Measurements from ENCODE around the gene PTGER2. TPM values are rescaled to one million over a fixed set of nuclear protein-coding genes. Genes with fewer than 3 reads are reported as not detected.

The PTGER2 gene
- total RNA-seq, 1 experiment from 2014 or later, result 0.41 TPM

DNA sequence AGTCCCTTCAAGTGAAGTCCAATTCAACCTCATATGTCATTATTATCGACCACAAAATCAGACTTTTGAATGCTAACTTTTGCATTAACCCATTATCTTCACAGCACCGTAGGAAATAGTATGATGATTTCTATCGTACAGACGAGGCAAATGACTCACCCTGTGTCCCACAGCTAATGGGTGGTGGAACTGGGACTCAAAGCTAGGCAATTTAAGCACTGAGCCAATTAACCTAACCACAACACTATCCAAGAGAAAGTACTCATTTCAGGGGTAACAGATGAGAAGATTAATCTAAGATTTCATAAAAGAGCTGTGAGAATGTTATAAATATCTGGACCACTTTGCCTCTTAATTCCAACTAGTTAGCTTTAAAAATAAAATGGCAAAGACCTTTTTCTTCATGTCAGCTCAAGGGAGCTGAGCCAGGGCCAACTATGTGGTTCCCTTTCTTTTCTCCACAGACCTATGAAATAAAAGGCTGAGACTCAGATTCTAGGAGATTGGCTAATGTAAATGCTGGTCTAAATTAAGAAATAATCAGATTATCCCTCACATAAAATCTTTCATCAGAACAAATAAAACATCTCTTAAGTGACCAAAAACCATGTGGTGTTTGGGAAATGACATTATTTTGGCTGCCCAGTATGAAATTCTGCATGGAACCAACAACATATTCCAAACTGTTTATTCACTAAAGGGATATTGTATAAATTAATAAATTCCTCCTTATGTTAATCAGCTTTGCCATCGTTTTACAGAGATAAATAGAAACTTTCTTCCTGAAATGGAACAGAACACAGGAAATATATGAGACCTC lies 4.9 kb downstream of the PTGER2 start:
- no peak overlapping the region for H3K27ac ChIP-seq (ENCODE audit: low read length)
- in situ Hi-C loops (cut with HindIII; ENCODE audit: low pct_unique_long_range_greater_than_20kb, low sequenced_read_pairs), result no loop called here
- BruUV-seq (replicated peaks), result no TSS peak

DNA sequence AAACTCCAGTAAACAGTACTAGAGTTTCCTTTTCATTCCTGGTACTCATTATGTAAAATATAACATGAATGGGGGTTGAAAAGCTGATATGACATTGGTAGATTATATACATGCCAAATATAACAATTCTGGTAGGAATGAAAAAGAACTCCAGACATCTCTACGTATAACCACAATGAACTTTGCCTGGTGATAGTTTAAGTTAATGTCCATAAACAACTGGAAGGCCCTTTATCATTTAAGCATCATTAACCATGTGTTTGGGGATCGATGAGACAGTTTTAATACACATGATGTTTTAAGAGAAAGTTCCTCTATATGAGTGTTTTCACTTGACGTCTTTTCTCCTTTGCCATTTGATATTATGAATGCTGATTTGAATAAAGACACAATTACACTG lies 5.8 kb downstream of the PTGER2 start:
- Histone ChIP-seq H3K27me3 (ENCODE audit: control insufficient read depth, insufficient read depth, low read length) (peaks cover 5% of the 10 kb centered on the region), H3K36me3 (ENCODE audit: control insufficient read depth, insufficient read depth, low read length) (no peaks in the 10 kb centered on the region), H3K4me3 (ENCODE audit: low read depth in 2 of 2, low read length in 2 of 2) (no peak overlapping the region), H3K27ac (ENCODE audit: low read length) (no peak overlapping the region), H3K9me3 (ENCODE audit: control insufficient read depth, insufficient read depth, low read depth, low read length) (no peaks in the 10 kb centered on the region), H3K4me1 (ENCODE audit: control insufficient read depth, insufficient read depth, low read length) (no peaks in the 10 kb centered on the region)
- ATAC-seq, result no peak
- TF ChIP-seq SIN3A (IDR thresholded peaks at IDR 0.05; ENCODE audit: borderline replicate concordance, insufficient read depth, low read depth, low read length) (no peak), POLR2AphosphoS5 (IDR thresholded peaks at IDR 0.05; ENCODE audit: low read depth, low read length) (no peak), TCF7L2 (IDR thresholded peaks at IDR 0.05; ENCODE audit: low read depth, low read length) (no peak)
- TF ChIP-seq, protein P1, sequence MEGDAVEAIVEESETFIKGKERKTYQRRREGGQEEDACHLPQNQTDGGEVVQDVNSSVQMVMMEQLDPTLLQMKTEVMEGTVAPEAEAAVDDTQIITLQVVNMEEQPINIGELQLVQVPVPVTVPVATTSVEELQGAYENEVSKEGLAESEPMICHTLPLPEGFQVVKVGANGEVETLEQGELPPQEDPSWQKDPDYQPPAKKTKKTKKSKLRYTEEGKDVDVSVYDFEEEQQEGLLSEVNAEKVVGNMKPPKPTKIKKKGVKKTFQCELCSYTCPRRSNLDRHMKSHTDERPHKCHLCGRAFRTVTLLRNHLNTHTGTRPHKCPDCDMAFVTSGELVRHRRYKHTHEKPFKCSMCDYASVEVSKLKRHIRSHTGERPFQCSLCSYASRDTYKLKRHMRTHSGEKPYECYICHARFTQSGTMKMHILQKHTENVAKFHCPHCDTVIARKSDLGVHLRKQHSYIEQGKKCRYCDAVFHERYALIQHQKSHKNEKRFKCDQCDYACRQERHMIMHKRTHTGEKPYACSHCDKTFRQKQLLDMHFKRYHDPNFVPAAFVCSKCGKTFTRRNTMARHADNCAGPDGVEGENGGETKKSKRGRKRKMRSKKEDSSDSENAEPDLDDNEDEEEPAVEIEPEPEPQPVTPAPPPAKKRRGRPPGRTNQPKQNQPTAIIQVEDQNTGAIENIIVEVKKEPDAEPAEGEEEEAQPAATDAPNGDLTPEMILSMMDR (IDR thresholded peaks at IDR 0.05), result no peak
- TF ChIP-seq, protein P2, sequence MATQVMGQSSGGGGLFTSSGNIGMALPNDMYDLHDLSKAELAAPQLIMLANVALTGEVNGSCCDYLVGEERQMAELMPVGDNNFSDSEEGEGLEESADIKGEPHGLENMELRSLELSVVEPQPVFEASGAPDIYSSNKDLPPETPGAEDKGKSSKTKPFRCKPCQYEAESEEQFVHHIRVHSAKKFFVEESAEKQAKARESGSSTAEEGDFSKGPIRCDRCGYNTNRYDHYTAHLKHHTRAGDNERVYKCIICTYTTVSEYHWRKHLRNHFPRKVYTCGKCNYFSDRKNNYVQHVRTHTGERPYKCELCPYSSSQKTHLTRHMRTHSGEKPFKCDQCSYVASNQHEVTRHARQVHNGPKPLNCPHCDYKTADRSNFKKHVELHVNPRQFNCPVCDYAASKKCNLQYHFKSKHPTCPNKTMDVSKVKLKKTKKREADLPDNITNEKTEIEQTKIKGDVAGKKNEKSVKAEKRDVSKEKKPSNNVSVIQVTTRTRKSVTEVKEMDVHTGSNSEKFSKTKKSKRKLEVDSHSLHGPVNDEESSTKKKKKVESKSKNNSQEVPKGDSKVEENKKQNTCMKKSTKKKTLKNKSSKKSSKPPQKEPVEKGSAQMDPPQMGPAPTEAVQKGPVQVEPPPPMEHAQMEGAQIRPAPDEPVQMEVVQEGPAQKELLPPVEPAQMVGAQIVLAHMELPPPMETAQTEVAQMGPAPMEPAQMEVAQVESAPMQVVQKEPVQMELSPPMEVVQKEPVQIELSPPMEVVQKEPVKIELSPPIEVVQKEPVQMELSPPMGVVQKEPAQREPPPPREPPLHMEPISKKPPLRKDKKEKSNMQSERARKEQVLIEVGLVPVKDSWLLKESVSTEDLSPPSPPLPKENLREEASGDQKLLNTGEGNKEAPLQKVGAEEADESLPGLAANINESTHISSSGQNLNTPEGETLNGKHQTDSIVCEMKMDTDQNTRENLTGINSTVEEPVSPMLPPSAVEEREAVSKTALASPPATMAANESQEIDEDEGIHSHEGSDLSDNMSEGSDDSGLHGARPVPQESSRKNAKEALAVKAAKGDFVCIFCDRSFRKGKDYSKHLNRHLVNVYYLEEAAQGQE (IDR thresholded peaks at IDR 0.05; ENCODE audit: insufficient read depth in 1 of 2, low read depth in 2 of 2, low read length in 1 of 2), result no peak
- ChIA-PET CTCF (no interaction called here), POLR2A (no interaction called here)
- no peak for DNase-seq (ENCODE audit: low read depth, low spot score)
- in situ Hi-C loops (cut with HindIII; ENCODE audit: low pct_unique_long_range_greater_than_20kb, low sequenced_read_pairs) (no loop called here), intact Hi-C loops (cut with micrococcal nuclease; ENCODE audit: unreplicated experiment) (no loop called here)
- BruUV-seq (replicated peaks), result no TSS peak

More for the DNA sequence above, 4.9 kb downstream of the PTGER2 start:
- no peak for DNase-seq (ENCODE audit: low read depth, low spot score)
- ATAC-seq, result no peak
- Histone ChIP-seq H3K27me3 (ENCODE audit: control insufficient read depth, insufficient read depth, low read length) (peaks cover 5% of the 10 kb centered on the region), H3K4me1 (ENCODE audit: control insufficient read depth, insufficient read depth, low read length) (no peaks in the 10 kb centered on the region), H3K36me3 (ENCODE audit: control insufficient read depth, insufficient read depth, low read length) (no peaks in the 10 kb centered on the region), H3K4me3 (ENCODE audit: low read depth in 2 of 2, low read length in 2 of 2) (no peak overlapping the region), H3K9me3 (ENCODE audit: control insufficient read depth, insufficient read depth, low read depth, low read length) (no peaks in the 10 kb centered on the region)
- intact Hi-C loops (cut with micrococcal nuclease; ENCODE audit: unreplicated experiment), result no loop called here
- TF ChIP-seq, protein P2 (IDR thresholded peaks at IDR 0.05; ENCODE audit: insufficient read depth in 1 of 2, low read depth in 2 of 2, low read length in 1 of 2), result no peak
- TF ChIP-seq TCF7L2 (IDR thresholded peaks at IDR 0.05; ENCODE audit: low read depth, low read length), result no peak
- TF ChIP-seq, protein P1 (IDR thresholded peaks at IDR 0.05), result no peak
- TF ChIP-seq SIN3A (IDR thresholded peaks at IDR 0.05; ENCODE audit: borderline replicate concordance, insufficient read depth, low read depth, low read length), result no peak
- no peak for TF ChIP-seq POLR2AphosphoS5 (IDR thresholded peaks at IDR 0.05; ENCODE audit: low read depth, low read length)
- ChIA-PET CTCF (no interaction called here), POLR2A (no interaction called here)
